Keratinocyte (primary cell): ENCODE data around the gene RHEX.

Experiments used
- EZH2 ChIP-seq: IDR thresholded peaks from one replicate; pipeline ENCODE4 v1.6.1; 2012; ENCODE audit warnings: inconsistent platforms, mild to moderate bottlenecking, low read length, moderate library complexity
- TF ChIP-seq, protein P1 (sequence below), 3 experiments: IDR thresholded peaks in 1 of 3; conservative IDR thresholded peaks in 1 of 3; optimal IDR thresholded peaks in 1 of 3; 2 replicates in 2 of 3; 3 replicates in 1 of 3; pipeline versions ENCODE3 to v1.5.1; 2011; ENCODE audit warnings: low read length in 3 of 3, mild to moderate bottlenecking in 3 of 3, moderate library complexity in 2 of 3, control low read depth in 1 of 3, inconsistent platforms in 1 of 3; ENCODE audit not compliant: insufficient read depth in 2 of 3; ENCODE audit errors: extremely low read depth in 1 of 3

DNA sequence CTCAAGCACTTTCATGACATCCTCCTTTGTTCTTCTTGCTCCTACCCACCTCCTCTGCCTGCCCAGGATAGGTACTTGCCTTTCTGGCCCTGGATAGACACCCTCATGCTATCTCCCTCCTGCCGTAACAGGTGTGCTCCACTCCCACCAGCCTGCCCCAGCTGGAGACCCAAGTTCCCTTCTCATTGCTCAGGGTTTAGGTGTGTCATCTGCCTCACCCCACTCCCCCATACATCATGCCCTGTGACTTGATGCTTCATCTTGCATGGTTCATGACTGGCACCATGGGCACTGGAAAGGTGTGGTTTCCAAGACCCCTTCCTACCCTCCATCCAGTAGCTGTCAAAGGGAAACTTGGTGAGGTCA, 5.9 kb downstream of the RHEX start:
- TF ChIP-seq, protein P1, sequence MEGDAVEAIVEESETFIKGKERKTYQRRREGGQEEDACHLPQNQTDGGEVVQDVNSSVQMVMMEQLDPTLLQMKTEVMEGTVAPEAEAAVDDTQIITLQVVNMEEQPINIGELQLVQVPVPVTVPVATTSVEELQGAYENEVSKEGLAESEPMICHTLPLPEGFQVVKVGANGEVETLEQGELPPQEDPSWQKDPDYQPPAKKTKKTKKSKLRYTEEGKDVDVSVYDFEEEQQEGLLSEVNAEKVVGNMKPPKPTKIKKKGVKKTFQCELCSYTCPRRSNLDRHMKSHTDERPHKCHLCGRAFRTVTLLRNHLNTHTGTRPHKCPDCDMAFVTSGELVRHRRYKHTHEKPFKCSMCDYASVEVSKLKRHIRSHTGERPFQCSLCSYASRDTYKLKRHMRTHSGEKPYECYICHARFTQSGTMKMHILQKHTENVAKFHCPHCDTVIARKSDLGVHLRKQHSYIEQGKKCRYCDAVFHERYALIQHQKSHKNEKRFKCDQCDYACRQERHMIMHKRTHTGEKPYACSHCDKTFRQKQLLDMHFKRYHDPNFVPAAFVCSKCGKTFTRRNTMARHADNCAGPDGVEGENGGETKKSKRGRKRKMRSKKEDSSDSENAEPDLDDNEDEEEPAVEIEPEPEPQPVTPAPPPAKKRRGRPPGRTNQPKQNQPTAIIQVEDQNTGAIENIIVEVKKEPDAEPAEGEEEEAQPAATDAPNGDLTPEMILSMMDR (optimal IDR thresholded peaks at IDR 0.05 in 1 of 3, IDR thresholded peaks at IDR 0.05 in 1 of 3, conservative IDR thresholded peaks at IDR 0.05 in 1 of 3; ENCODE audit: extremely low read depth in 1 of 3, insufficient read depth in 2 of 3, low read length in 3 of 3): no peak
- TF ChIP-seq EZH2: no peak
